Stimulated activated CD4-positive, alpha-beta T cell treated with anti-CD3 and anti-CD28 coated beads, Interleukin-15, amount 100 ng/mL, for 1 hour (primary cell): ENCODE results near the gene RPLP1.
A peak's percentile ranks its signal among the peaks of the same experiment; 100 is the strongest.

Source experiments
- DNase-seq, 2 donors: peaks; one replicate each; pipeline ENCODE4 v3.0.0-alpha.2; 2020; ENCODE audit warnings: low read depth in 1 of 2, low spot score in 1 of 2

The RPLP1 gene

GRCh38 chr15:69468241-69469121 lies 15.9 kb downstream of the RPLP1 start:
- peak; percentile 57 to 66 for DNase-seq

DNA sequence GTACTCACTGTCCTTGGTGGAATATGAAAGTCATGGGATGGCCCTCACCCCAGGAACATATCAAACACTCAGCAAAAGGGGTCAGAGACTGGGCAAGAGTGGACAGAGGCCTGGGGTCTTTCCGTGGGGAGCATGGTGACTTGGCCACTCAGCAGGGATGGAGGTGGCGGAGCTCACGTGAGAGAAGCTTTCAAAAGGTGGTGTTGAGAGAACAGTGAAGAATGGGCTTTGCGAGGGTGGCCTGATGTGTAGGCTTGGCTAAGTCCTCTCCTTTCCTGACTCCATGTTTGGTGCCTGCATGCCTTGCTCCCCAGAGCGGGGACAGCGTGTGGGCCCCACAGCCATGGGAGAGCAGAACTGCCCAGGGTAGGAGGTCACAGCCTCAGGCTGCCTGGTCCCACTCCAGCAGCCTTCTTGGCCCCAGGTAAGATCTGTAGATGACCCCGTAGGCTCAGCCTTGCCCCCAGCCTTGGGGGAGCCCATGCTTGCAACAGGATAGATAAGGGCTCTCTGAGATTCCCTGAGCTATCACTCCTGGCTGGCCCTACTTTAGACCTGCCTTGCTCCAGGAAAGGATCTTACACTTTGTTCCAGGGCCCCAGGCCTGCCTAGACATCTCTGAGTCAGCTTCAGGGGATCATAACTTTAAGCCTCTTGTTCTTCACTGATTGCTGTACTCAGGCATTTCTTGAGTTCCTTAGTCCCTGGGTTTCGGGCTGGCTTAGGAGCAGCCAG lies 17.0 kb downstream of the RPLP1 start:
- DNase-seq = no peak

DNA sequence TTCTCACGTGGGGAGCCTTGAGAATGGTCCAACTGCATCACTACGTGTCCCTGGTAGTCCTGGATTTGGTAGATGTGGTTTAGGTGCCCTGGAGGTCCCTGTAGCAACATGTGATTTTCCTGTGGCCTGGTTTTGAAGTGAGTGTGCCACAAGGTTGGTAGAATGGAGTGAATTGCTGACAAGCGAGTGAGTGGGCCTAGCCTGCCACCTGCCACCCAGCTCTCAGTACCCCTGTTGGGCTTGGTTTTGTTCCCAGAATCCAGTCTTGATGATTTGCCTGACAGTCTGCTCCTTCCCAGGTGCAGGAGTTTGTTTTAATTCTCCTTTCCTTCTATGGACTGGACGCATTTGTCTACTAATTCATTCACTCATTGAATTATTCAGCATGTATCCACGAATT lies 19.4 kb downstream of the RPLP1 start:
- DNase-seq = no peak

- no peak for DNase-seq
Measured at GRCh38 chr15:69472562-69472961, 19.9 kb downstream of the RPLP1 start.

DNA sequence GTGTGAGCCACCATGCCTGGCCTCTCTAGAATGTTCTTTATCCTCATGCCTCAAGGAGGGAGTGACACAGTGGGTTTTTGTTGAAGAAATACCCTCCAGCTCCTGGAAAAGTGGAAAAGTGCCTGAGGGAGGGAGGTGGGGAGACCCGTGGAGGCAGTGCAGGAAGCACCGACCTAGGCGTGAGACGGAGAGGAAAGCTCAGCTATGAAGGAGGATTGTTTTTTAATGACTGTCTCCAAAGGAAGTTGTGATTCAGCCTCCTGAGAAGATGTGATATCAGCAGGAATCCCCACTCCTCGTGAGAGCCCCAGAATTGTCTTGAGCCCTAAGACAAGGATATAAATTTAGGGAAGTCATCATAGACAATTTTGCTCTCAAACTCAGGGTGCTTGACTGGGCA lies 21.7 kb downstream of the RPLP1 start:
- no peak for DNase-seq

GRCh38 chr15:69474846-69475455 lies 22.3 kb downstream of the RPLP1 start:
- no peak for DNase-seq

DNA sequence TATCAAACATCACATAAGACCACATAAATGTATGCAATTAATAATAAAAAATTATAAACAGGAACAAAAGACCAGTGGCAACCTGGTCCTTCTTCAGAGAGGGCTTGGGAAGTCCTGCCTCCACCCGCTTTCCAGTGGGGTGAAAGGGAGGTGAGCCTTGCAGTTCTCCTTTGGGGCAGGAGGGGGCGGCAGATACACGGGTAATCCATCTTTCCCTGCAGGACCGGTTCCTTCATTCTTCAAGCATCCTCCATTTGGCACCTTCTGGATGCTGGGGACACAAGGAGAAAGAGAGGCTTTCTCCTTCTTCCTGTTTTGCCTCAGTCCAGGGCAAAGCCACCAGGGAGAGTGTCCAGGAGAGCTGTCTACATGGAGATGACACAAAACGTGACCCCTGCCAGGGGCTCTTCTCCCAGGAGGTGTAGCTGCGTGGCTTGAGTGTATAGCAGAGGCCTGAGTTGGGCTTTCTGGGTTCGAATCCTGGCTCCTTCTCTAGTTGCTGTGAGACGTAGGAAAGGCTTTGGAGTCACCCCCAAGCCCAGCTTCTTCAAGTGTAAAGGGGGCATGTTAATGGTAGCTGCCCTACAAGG lies 23.2 kb downstream of the RPLP1 start:
- peak; percentile 52 to 68 for DNase-seq

GRCh38 chr15:69476704-69477473 lies 24.3 kb downstream of the RPLP1 start:
- DNase-seq = no peak

DNA sequence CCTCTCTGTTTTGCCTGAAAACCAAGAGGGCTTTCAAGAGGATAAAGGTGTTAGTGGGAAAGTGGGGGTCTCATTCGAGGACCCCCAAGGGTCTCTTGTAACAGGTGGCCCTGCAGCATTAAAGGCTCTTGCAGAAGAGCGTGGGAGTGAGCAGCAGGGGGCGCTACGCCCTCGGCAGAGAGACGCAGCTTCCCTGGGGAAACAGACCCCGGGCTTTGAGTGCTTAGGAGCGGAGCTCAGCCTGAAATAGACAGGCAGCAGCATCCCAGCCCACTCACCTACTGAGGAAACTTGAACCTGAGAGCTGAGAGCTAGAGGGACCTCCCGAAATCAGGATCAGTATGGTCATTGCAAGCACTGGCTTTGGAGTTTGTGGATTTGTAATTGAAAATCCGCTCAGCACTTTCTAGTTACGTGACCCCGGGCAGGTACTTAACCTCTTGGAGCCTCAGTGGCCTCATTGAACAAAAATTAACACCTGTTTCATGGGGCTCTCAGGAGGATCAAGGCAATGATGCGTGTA lies 25.7 kb downstream of the RPLP1 start:
- peak; percentile 28 to 39 for DNase-seq

GRCh38 chr15:69479081-69479480 lies 26.5 kb downstream of the RPLP1 start:
- no peak for DNase-seq

GRCh38 chr15:69479971-69480370 lies 27.4 kb downstream of the RPLP1 start:
- DNase-seq = no peak

DNA sequence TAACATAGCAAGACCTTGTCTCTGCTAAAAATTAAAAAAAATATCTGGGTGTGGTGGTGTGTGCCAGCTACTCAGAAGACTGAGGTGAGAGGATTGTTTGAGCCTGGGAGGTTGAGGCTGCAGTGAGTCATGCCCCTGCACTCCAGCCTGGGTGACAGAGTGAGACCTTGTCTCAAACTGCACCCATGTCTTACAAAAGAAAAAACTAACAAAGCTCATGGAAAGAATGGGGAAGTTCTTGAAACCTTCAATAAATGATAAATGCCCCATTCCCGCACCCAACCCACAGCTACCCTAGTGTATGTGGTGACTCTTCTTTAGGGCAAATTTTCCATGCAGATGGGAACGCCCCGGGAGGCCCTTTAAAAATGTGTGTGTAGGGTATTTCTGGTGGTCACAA lies 28.3 kb downstream of the RPLP1 start:
- no peak for DNase-seq

DNA sequence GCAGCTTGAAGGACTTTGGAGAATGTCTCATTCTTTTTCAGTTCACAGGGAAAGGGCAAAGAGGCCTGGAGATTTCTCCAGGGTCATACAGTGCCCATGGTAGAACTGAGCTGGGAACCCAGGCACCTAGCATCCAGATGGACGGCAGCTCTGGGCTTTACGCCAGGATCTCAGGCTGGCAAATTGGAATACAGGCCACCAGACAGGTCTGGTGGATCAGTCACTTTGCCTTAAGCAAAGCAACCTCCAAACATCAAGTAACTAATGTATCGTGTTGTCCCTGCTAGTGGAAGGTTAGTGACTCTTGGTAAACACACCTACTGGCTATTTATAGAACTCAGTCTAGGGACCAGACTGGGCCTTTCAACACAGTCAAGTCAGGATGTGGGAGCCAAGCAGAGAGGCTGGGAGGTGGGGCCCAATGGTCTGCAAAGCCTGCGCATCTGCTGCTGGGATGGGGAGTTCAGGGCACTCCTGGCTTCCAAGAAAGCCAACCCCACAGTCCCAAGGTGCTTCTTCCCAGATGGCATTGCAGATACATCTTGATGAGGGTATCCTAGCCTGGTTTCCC lies 30.2 kb downstream of the RPLP1 start:
- no peak for DNase-seq

GRCh38 chr15:69484837-69485236 lies 32.2 kb downstream of the RPLP1 start:
- DNase-seq = no peak

DNA sequence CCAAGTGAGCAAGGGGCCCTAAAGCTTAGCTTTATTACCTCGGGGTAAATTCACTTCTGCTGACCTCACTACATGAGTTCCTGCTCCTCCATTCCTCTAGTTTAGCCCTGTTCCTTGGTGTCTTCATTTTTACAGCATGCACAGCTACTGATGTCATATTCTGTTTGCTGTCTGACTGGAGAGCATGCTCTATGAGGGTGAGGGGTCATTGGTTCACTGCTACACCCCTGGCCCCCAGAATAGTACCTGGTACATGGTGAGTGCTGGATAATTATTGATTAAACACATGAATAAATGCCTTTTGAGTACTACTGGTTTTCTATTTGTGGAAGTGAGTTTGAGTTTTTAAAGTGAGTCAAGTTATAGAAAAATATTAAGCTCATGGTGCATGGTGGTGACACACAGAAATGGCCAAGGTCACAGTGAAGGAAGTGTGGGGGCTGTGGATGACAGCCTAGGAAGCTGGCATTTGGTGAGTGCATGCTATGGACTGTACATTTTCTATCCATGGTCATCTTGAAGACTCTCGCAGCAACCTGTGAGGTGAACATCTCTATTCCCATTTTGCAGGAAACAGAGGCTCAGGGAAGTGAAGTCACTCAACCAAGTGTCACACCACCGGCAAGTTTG lies 34.0 kb downstream of the RPLP1 start:
- DNase-seq = no peak

DNA sequence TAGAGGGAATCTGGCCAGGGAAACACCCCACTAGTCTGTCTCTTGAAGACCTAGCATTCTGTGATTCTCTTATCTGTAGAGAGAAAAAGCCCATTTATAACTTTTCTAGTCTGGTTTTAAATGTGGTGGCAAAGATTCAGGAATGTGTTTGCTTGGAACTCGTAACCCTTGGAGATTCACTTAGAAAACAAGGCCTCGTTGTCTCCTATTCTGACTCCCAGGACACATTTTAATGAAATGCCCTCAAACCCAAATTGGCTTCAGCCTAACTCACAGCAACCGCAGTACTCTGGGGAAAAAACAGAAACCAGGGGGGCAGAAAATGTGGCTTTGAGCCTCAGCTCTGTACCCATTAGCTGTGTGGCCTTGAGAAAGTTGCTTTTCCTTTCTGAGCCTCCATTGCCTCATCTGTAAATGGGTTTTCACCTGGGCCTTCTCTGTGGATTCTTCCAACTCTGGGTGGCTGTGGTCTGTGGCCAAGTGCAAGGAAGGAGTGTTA lies 36.5 kb downstream of the RPLP1 start:
- DNase-seq = no peak

GRCh38 chr15:69490356-69491037 lies 37.9 kb downstream of the RPLP1 start:
- no peak for DNase-seq

GRCh38 chr15:69491038-69491505 lies 38.5 kb downstream of the RPLP1 start:
- no peak for DNase-seq

- no peak for DNase-seq
Measured at GRCh38 chr15:69493406-69493805, 40.8 kb downstream of the RPLP1 start.
